HepG2 (cell line): Measurements from ENCODE around the gene PNKD. TPM values are rescaled to one million over a fixed set of nuclear protein-coding genes. Genes with fewer than 3 reads are reported as not detected.

Experiments used
- FOSL1 ChIP-seq: sonication (generic); formaldehyde crosslinking; IDR thresholded peaks from 2 replicates; pipeline ENCODE4 v1.9.0; 2021; ENCODE audit warnings: missing genetic modification reagents, borderline replicate concordance
- GABPB1 ChIP-seq: IDR thresholded peaks from 2 replicates; pipeline ENCODE4 v1.6.1; 2016; ENCODE audit warnings: mild to moderate bottlenecking, missing genetic modification reagents, moderate library complexity, missing compliant biosample characterization
- HOXA5 ChIP-seq: sonication (generic); formaldehyde crosslinking; IDR thresholded peaks from 2 replicates; pipeline ENCODE4 v1.4.0; 2020; ENCODE audit warnings: missing genetic modification reagents
- JDP2 ChIP-seq: sonication (generic); formaldehyde crosslinking; IDR thresholded peaks from 2 replicates; pipeline ENCODE4 v1.8.1; 2022; ENCODE audit warnings: missing genetic modification reagents, borderline replicate concordance
- KDM1A ChIP-seq: IDR thresholded peaks from 2 replicates; pipeline ENCODE4 v1.6.1; 2016; ENCODE audit warnings: missing compliant biosample characterization
- MXI1 ChIP-seq: IDR thresholded peaks from 3 replicates; pipeline ENCODE4 v1.6.1; 2012; ENCODE audit warnings: low read depth, low read length, inconsistent platforms, borderline replicate concordance
- PRMT3 ChIP-seq: sonication (generic); formaldehyde crosslinking; IDR thresholded peaks from 2 replicates; pipeline ENCODE4 v1.8.1; 2022; ENCODE audit warnings: low read depth, mild to moderate bottlenecking, moderate library complexity, missing genetic modification reagents, borderline replicate concordance
- ZBTB7B ChIP-seq: sonication (generic); formaldehyde crosslinking; IDR thresholded peaks from 2 replicates; pipeline ENCODE4 v1.4.0; 2020; ENCODE audit warnings: missing genetic modification reagents
- ZNF550 ChIP-seq: sonication (generic); formaldehyde crosslinking; IDR thresholded peaks from 2 replicates; pipeline ENCODE4 v1.4.0; 2020; ENCODE audit warnings: mild to moderate bottlenecking, missing genetic modification reagents, borderline replicate concordance
- ZNF660 ChIP-seq: sonication (generic); formaldehyde crosslinking; IDR thresholded peaks from 2 replicates; pipeline ENCODE4 v1.5.1; 2020; ENCODE audit warnings: mild to moderate bottlenecking, low read depth, missing genetic modification reagents, borderline replicate concordance
- ZNF781 ChIP-seq: sonication (generic); formaldehyde crosslinking; IDR thresholded peaks from 2 replicates; pipeline ENCODE4 v1.5.1; 2020; ENCODE audit warnings: borderline replicate concordance, mild to moderate bottlenecking, missing genetic modification reagents; ENCODE audit errors: not compliant biosample characterization
- polyA plus RNA-seq, 8 experiments: library from polyadenylated mRNA; depleted of rRNA in 3 of 8; stranded (reverse) in 7 of 8; unstranded in 1 of 8; fragments of >200 nt; fragmentation: Illumina TruSeq in 4 of 8; extraction: Trizol in 4 of 8; gene quantifications; 2 replicates each; pipeline versions ENCODE4 v1.2.1 to v1.2.3, GENCODE V29; 2011 to 2016; ENCODE audit warnings: low read depth in 4 of 8, missing spikeins in 1 of 8, mixed read lengths in 1 of 8; ENCODE audit not compliant: insufficient read depth in 1 of 8
- total RNA-seq, 5 experiments: library from RNA; depleted of rRNA; stranded (reverse); fragments of >200 nt; fragmentation: Illumina TruSeq; extraction: Trizol; gene quantifications; 2 replicates each; pipeline ENCODE4 v1.2.3, GENCODE V29; 2016; ENCODE audit warnings: low read depth in 1 of 5
- TF ChIP-seq, protein P1 (sequence below): sonication (generic); formaldehyde crosslinking; IDR thresholded peaks from 2 replicates; pipeline ENCODE4 v1.4.0; 2020; ENCODE audit warnings: mild to moderate bottlenecking, missing genetic modification reagents
- TF ChIP-seq, protein P2 (sequence below): sonication (generic); formaldehyde crosslinking; IDR thresholded peaks from 2 replicates; pipeline ENCODE4 v1.4.0; 2020; ENCODE audit warnings: missing genetic modification reagents, borderline replicate concordance
- TF ChIP-seq, protein P3 (sequence below): sonication (generic); formaldehyde crosslinking; IDR thresholded peaks from 2 replicates; pipeline ENCODE4 v1.5.0; 2020; ENCODE audit warnings: missing genetic modification reagents
- TF ChIP-seq, protein P4 (sequence below): sonication (generic); formaldehyde crosslinking; IDR thresholded peaks from 2 replicates; pipeline ENCODE4 v1.5.1; 2020; ENCODE audit warnings: mild to moderate bottlenecking, missing genetic modification reagents, moderate library complexity
- TF ChIP-seq, protein P5 (sequence below): sonication (generic); formaldehyde crosslinking; IDR thresholded peaks from 2 replicates; pipeline ENCODE4 v1.5.0; 2020; ENCODE audit warnings: mild to moderate bottlenecking, low read depth, missing genetic modification reagents, borderline replicate concordance

Gene PNKD
- total and polyA plus RNA-seq, 2 of the 13 experiments (the other 11 are each of a cell fraction or from before 2014, with no cell fraction given), result 55.9 to 80.4 TPM

DNA sequence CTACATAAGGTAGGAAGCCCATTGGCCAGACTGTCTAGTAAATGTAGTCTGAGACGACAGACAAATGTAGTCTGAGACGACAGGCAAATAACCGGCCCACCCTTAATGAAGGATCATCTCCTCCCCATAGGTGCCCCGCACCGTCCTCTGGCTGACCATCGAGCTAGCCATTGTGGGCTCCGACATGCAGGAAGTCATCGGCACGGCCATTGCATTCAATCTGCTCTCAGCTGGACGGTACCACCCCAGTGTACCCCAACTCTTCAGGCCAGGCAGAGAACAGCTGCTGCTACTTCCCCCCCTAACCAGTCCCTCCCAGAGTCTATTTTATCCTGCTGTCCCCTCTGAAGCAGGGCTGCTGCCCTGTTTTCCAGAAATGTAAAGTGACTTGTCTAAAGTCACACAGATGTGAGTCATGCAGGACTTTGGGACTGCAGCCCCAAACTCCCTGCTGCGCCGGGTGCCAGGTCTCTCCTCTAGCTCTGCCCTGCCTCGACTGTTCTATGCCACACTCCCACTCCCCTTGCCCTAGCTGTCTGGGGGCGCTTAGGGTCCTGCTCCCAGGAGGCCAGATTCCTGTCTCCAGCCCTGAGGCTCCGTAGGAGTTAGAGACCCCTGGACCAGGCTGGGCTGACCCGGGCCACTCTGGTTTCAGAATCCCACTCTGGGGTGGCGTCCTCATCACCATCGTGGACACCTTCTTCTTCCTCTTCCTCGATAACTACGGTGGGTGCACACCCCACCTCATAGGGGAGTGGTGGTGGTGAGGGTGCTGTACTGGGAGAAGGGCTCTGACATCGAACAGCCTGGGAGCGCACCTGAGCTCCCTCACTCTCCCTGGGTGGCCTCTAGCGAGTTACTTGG, 116.4 kb downstream of the PNKD start (continued):
- TF ChIP-seq, protein P1, sequence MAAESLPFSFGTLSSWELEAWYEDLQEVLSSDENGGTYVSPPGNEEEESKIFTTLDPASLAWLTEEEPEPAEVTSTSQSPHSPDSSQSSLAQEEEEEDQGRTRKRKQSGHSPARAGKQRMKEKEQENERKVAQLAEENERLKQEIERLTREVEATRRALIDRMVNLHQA (CRISPR knock-in tag), result no peak
- TF ChIP-seq ZNF781 (CRISPR knock-in tag), result no peak
- TF ChIP-seq, protein P2, sequence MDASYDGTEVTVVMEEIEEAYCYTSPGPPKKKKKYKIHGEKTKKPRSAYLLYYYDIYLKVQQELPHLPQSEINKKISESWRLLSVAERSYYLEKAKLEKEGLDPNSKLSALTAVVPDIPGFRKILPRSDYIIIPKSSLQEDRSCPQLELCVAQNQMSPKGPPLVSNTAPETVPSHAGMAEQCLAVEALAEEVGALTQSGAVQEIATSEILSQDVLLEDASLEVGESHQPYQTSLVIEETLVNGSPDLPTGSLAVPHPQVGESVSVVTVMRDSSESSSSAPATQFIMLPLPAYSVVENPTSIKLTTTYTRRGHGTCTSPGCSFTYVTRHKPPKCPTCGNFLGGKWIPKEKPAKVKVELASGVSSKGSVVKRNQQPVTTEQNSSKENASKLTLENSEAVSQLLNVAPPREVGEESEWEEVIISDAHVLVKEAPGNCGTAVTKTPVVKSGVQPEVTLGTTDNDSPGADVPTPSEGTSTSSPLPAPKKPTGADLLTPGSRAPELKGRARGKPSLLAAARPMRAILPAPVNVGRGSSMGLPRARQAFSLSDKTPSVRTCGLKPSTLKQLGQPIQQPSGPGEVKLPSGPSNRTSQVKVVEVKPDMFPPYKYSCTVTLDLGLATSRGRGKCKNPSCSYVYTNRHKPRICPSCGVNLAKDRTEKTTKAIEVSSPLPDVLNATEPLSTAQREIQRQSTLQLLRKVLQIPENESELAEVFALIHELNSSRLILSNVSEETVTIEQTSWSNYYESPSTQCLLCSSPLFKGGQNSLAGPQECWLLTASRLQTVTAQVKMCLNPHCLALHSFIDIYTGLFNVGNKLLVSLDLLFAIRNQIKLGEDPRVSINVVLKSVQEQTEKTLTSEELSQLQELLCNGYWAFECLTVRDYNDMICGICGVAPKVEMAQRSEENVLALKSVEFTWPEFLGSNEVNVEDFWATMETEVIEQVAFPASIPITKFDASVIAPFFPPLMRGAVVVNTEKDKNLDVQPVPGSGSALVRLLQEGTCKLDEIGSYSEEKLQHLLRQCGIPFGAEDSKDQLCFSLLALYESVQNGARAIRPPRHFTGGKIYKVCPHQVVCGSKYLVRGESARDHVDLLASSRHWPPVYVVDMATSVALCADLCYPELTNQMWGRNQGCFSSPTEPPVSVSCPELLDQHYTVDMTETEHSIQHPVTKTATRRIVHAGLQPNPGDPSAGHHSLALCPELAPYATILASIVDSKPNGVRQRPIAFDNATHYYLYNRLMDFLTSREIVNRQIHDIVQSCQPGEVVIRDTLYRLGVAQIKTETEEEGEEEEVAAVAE (CRISPR knock-in tag), result no peak
- TF ChIP-seq ZBTB7B, result 0 out of 2 replicates have a peak, but pooled peaks have one; percentile 35
- TF ChIP-seq PRMT3, result no peak
- TF ChIP-seq, protein P3, sequence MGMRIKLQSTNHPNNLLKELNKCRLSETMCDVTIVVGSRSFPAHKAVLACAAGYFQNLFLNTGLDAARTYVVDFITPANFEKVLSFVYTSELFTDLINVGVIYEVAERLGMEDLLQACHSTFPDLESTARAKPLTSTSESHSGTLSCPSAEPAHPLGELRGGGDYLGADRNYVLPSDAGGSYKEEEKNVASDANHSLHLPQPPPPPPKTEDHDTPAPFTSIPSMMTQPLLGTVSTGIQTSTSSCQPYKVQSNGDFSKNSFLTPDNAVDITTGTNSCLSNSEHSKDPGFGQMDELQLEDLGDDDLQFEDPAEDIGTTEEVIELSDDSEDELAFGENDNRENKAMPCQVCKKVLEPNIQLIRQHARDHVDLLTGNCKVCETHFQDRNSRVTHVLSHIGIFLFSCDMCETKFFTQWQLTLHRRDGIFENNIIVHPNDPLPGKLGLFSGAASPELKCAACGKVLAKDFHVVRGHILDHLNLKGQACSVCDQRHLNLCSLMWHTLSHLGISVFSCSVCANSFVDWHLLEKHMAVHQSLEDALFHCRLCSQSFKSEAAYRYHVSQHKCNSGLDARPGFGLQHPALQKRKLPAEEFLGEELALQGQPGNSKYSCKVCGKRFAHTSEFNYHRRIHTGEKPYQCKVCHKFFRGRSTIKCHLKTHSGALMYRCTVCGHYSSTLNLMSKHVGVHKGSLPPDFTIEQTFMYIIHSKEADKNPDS (CRISPR knock-in tag), result no peak
- TF ChIP-seq, protein P4, sequence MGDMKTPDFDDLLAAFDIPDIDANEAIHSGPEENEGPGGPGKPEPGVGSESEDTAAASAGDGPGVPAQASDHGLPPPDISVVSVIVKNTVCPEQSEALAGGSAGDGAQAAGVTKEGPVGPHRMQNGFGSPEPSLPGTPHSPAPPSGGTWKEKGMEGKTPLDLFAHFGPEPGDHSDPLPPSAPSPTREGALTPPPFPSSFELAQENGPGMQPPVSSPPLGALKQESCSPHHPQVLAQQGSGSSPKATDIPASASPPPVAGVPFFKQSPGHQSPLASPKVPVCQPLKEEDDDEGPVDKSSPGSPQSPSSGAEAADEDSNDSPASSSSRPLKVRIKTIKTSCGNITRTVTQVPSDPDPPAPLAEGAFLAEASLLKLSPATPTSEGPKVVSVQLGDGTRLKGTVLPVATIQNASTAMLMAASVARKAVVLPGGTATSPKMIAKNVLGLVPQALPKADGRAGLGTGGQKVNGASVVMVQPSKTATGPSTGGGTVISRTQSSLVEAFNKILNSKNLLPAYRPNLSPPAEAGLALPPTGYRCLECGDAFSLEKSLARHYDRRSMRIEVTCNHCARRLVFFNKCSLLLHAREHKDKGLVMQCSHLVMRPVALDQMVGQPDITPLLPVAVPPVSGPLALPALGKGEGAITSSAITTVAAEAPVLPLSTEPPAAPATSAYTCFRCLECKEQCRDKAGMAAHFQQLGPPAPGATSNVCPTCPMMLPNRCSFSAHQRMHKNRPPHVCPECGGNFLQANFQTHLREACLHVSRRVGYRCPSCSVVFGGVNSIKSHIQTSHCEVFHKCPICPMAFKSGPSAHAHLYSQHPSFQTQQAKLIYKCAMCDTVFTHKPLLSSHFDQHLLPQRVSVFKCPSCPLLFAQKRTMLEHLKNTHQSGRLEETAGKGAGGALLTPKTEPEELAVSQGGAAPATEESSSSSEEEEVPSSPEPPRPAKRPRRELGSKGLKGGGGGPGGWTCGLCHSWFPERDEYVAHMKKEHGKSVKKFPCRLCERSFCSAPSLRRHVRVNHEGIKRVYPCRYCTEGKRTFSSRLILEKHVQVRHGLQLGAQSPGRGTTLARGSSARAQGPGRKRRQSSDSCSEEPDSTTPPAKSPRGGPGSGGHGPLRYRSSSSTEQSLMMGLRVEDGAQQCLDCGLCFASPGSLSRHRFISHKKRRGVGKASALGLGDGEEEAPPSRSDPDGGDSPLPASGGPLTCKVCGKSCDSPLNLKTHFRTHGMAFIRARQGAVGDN (CRISPR knock-in tag), result peak; percentile 62
- no peak for TF ChIP-seq HOXA5 (CRISPR knock-in tag)
- TF ChIP-seq, protein P5, sequence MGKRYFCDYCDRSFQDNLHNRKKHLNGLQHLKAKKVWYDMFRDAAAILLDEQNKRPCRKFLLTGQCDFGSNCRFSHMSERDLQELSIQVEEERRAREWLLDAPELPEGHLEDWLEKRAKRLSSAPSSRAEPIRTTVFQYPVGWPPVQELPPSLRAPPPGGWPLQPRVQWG (CRISPR knock-in tag), result no peak
- no peak for TF ChIP-seq MXI1
- peak; percentile 71; the same call in 1 of the 2 replicates for TF ChIP-seq FOSL1
- peak; percentile 90; the same call in 1 of the 2 replicates for TF ChIP-seq ZNF550
- TF ChIP-seq ZNF660, result no peak
- 0 out of 2 replicates have a peak, but pooled peaks have one; percentile 20 for TF ChIP-seq KDM1A (CRISPR knock-in tag)
- TF ChIP-seq JDP2 (CRISPR knock-in tag), result no peak
- TF ChIP-seq GABPB1 (CRISPR knock-in tag), result no peak
